ENCODE data around the gene CYP26C1. TPM values are rescaled to one million over a fixed set of nuclear protein-coding genes. Genes with fewer than 3 reads are reported as not detected.
A peak's percentile ranks its signal among the peaks of the same experiment; 100 is the strongest.

The CYP26C1 gene
- total and polyA plus RNA-seq, 9 donors: 0.09 to 0.12 TPM; not detected in 7

DNA sequence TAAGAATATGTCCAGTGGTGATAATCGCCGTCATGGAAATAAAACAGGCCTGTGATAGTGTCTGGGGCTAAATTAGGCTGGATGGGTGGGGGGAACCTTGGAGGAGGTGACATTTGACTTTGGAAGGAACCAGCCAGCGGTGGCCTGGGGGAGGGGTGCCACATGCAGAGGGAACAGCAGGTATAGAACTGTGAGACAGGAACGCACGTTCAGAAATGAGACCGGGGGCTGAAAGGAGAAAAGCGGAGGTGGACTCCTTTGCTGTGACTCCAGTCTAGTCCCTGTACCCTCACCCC lies 10.5 kb downstream of the CYP26C1 start:
- H3K27ac ChIP-seq (ENCODE audit: low read length): no peak overlapping the region
- H3K4me1 ChIP-seq (ENCODE audit: control insufficient read depth, insufficient read depth, low read length): peaks cover 47% of the 10 kb centered on the region
- H3K4me3 ChIP-seq (ENCODE audit: low read length): no peak overlapping the region
- no peaks in the 10 kb centered on the region for H3K36me3 ChIP-seq (ENCODE audit: control insufficient read depth, insufficient read depth, low read length)
- no peaks in the 10 kb centered on the region for H3K9me3 ChIP-seq (replicated peaks; ENCODE audit: control insufficient read depth, low read depth, low read length)
- 55% methylated on average over 3 of the region's 7 CpGs for WGBS (ENCODE audit: insufficient coverage)
- peaks cover 100% of the 10 kb centered on the region for H3K27me3 ChIP-seq (ENCODE audit: control insufficient read depth, insufficient read depth, low read length)
- no peak for DNase-seq

DNA sequence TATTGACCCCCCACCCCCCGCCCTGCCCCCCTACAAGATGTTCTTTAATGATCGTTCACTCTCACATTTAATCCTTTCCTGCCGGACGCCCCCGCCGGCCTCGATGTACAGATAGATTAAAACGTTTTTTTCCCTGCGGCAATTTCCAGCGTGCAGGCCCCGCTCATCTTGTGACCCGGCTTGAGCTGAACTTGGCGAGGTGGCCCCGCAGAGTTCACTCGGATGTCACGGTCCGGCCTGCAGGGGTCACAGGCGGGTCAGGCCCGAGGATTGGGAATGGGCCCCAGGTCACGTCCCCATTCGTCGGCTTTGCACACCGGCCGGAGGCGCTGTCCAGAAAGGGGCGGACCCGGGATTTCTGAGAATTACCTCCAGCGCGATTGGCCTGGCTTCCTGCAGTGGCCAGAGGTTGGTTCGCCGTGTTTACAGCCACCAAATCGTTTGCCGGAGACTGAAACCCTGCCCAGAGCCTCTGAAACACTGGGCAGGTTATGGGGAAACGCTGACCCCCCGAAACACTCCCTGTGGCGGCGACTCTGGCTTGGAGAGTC lies 11.2 kb downstream of the CYP26C1 start:
- Histone ChIP-seq H3K9me3 (replicated peaks; ENCODE audit: control insufficient read depth, low read depth, low read length) (no peaks in the 10 kb centered on the region), H3K4me3 (ENCODE audit: low read length) (peak overlapping the region; percentile 11), H3K4me1 (ENCODE audit: control insufficient read depth, insufficient read depth, low read length) (peaks cover 47% of the 10 kb centered on the region), H3K27me3 (ENCODE audit: control insufficient read depth, insufficient read depth, low read length) (peaks cover 98% of the 10 kb centered on the region), H3K36me3 (ENCODE audit: control insufficient read depth, insufficient read depth, low read length) (no peaks in the 10 kb centered on the region), H3K27ac (ENCODE audit: low read length) (no peak overlapping the region)
- no peak for DNase-seq
- WGBS (ENCODE audit: insufficient coverage): 2% methylated on average over 36 of the region's 37 CpGs

DNA sequence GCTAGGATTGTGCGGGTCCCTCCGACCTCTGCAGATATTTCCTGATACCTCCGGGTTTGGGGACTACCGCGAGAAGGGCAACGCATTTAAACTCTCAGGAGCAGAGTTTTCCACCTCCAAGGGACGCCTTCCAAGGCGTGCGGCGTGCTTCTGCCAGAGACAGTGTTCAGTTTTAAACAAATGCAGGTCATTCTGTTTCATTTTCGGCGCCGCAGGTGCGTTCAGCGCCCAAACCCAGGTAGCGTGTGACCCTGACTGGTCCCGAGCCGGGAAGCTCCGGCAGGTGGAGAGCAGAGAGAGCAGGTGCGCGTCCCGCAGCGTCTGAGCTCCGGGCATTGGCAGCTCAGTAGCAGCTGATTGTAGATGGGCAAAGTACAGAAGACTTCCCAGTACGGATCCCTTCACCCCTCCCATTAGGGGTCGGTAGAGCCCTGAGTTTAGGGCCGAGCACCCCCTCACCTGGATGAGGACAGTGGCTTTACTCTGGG lies 11.7 kb downstream of the CYP26C1 start:
- Histone ChIP-seq H3K27me3 (ENCODE audit: control insufficient read depth, insufficient read depth, low read length) (peaks cover 97% of the 10 kb centered on the region), H3K9me3 (replicated peaks; ENCODE audit: control insufficient read depth, low read depth, low read length) (no peaks in the 10 kb centered on the region), H3K27ac (ENCODE audit: low read length) (no peak overlapping the region), H3K36me3 (ENCODE audit: control insufficient read depth, insufficient read depth, low read length) (no peaks in the 10 kb centered on the region), H3K4me3 (ENCODE audit: low read length) (peak overlapping the region; percentile 11), H3K4me1 (ENCODE audit: control insufficient read depth, insufficient read depth, low read length) (peaks cover 47% of the 10 kb centered on the region)
- DNase-seq: no peak
- WGBS (ENCODE audit: insufficient coverage): under 1% methylated on average over 19 of the region's 27 CpGs

DNA sequence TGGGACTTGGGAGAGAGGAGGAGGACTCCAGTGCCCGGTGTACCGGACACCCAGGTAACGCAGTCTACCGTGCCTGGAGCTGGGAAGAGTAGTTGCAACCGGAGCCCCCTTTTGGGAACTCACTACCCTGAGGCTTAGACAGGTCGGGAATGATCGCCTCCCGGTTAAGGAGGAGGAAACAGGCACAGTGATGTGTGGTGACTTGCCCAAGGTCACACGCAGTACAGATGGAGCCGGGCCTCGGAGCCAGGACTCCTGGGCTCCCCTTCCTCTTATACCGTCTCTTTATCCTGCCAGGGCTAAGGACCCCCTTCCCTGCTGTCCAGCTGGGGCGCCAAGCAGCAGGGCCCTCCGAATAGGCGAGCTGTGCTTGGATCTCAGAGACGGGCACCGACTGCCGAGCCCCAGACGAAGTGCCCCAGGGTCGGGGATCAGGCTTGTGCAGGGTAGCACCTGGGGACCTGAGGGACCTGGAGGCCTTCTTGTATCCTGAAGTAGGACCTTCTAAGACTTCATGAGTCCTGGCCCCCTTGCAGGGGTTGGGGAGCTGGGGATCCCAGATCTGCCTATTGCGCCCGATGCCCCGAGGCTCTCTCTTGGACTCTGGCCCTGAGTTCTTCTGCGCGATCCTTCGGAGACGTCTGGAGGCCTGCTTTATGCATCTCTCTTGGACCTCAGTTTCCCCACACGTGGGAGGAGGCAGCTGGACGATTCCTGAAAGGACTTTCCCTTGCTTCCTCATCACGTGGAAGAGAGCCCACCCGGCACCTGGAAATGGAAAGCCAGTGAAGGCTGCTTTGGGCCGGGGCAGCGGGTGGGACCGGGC lies 12.3 kb downstream of the CYP26C1 start:
- DNase-seq: no peak
- peaks cover 91% of the 10 kb centered on the region for H3K27me3 ChIP-seq (ENCODE audit: control insufficient read depth, insufficient read depth, low read length)
- H3K9me3 ChIP-seq (replicated peaks; ENCODE audit: control insufficient read depth, low read depth, low read length): no peaks in the 10 kb centered on the region
- peaks cover 47% of the 10 kb centered on the region for H3K4me1 ChIP-seq (ENCODE audit: control insufficient read depth, insufficient read depth, low read length)
- H3K36me3 ChIP-seq (ENCODE audit: control insufficient read depth, insufficient read depth, low read length): no peaks in the 10 kb centered on the region
- H3K4me3 ChIP-seq (ENCODE audit: low read length): no peak overlapping the region
- whole genome bisulfite sequencing (ENCODE audit: insufficient coverage): 2% methylated on average over 33 of the region's 34 CpGs
- H3K27ac ChIP-seq (ENCODE audit: low read length): no peak overlapping the region

DNA sequence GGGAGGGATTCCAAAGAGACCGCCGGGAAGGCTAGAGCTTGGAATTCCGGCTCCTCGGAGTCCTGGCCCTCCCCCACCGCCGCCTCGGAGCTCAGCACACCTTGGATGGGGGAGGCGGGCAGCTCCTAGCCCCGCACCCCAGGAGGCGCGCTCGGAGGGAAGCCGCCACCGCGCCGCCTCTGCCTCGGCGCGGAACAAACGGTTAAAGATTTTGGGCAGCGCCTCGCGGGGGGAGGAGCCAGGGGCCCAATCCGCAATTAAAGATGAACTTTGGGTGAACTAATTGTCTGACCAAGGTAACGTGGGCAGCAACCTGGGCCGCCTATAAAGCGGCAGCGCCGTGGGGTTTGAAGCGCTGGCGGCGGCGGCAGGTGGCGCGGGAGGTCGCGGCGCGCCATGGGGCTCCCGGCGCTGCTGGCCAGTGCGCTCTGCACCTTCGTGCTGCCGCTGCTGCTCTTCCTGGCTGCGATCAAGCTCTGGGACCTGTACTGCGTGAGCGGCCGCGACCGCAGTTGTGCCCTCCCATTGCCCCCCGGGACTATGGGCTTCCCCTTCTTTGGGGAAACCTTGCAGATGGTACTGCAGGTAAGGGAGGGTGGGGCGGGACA lies 13.0 kb downstream of the CYP26C1 start, which contains the start of gene CYP26A1:
TSS of gene CYP26A1 (plus strand) at position 355 of the 608 bp plus-strand sequence. CDS start at position 397, 42 bp downstream.
- Histone ChIP-seq H3K4me3 (ENCODE audit: low read length) (peak within 1 kb of the TSS; percentile 24), H3K4me1 (ENCODE audit: control insufficient read depth, insufficient read depth, low read length) (peaks cover 40% of the 10 kb centered on the region), H3K36me3 (ENCODE audit: control insufficient read depth, insufficient read depth, low read length) (no peaks in the 10 kb centered on the region), H3K27me3 (ENCODE audit: control insufficient read depth, insufficient read depth, low read length) (peaks cover 86% of the 10 kb centered on the region), H3K9me3 (replicated peaks; ENCODE audit: control insufficient read depth, low read depth, low read length) (no peaks in the 10 kb centered on the region), H3K27ac (ENCODE audit: low read length) (no peak within 1 kb of the TSS)
- WGBS (ENCODE audit: insufficient coverage): under 1% methylated on average over 52 of the region's 52 CpGs
- no peak for DNase-seq

DNA sequence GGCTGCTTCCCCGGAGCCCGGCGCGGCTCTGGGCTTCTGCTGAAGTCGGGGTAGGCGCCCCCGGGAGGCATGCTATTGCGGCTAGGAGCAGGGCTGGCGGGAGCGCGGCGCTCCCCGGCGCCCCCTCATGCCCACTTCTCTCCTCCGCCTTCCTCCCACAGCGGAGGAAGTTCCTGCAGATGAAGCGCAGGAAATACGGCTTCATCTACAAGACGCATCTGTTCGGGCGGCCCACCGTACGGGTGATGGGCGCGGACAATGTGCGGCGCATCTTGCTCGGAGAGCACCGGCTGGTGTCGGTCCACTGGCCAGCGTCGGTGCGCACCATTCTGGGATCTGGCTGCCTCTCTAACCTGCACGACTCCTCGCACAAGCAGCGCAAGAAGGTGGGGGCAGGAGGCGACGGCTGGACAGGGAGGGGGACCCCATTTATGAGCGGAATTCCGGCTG lies 13.6 kb downstream of the CYP26C1 start:
- no peak overlapping the region for H3K27ac ChIP-seq (ENCODE audit: low read length)
- peak; percentile 32 for DNase-seq
- peak overlapping the region; percentile 24 for H3K4me3 ChIP-seq (ENCODE audit: low read length)
- H3K27me3 ChIP-seq (ENCODE audit: control insufficient read depth, insufficient read depth, low read length): peaks cover 81% of the 10 kb centered on the region
- no peaks in the 10 kb centered on the region for H3K36me3 ChIP-seq (ENCODE audit: control insufficient read depth, insufficient read depth, low read length)
- under 1% methylated on average over 36 of the region's 40 CpGs for WGBS (ENCODE audit: insufficient coverage)
- peaks cover 36% of the 10 kb centered on the region for H3K4me1 ChIP-seq (ENCODE audit: control insufficient read depth, insufficient read depth, low read length)
- H3K9me3 ChIP-seq (replicated peaks; ENCODE audit: control insufficient read depth, low read depth, low read length): no peaks in the 10 kb centered on the region

DNA sequence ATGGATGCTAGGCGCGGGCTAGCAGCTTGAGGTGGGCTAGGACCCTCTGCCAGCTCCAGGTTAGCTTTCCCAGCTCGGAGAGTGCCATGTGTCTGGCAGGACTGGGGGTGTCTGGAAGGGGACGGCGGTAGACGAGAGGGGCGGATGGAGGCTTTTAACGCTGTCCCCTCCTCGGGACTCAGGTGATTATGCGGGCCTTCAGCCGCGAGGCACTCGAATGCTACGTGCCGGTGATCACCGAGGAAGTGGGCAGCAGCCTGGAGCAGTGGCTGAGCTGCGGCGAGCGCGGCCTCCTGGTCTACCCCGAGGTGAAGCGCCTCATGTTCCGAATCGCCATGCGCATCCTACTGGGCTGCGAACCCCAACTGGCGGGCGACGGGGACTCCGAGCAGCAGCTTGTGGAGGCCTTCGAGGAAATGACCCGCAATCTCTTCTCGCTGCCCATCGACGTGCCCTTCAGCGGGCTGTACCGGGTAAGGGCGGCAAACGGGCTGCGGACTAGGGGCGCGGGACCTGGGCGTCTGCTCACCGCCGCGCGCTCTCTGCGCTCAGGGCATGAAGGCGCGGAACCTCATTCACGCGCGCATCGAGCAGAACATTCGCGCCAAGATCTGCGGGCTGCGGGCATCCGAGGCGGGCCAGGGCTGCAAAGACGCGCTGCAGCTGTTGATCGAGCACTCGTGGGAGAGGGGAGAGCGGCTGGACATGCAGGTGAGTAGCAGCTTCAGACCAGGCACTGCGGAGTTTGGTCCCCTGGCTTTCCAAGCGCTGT lies 14.2 kb downstream of the CYP26C1 start:
- WGBS (ENCODE audit: insufficient coverage): under 1% methylated on average over 67 of the region's 67 CpGs
- H3K27me3 ChIP-seq (ENCODE audit: control insufficient read depth, insufficient read depth, low read length): peaks cover 79% of the 10 kb centered on the region
- no peak overlapping the region for H3K27ac ChIP-seq (ENCODE audit: low read length)
- no peak for DNase-seq
- no peaks in the 10 kb centered on the region for H3K9me3 ChIP-seq (replicated peaks; ENCODE audit: control insufficient read depth, low read depth, low read length)
- H3K4me1 ChIP-seq (ENCODE audit: control insufficient read depth, insufficient read depth, low read length): peaks cover 36% of the 10 kb centered on the region
- peak overlapping the region; percentile 24 for H3K4me3 ChIP-seq (ENCODE audit: low read length)
- no peaks in the 10 kb centered on the region for H3K36me3 ChIP-seq (ENCODE audit: control insufficient read depth, insufficient read depth, low read length)

DNA sequence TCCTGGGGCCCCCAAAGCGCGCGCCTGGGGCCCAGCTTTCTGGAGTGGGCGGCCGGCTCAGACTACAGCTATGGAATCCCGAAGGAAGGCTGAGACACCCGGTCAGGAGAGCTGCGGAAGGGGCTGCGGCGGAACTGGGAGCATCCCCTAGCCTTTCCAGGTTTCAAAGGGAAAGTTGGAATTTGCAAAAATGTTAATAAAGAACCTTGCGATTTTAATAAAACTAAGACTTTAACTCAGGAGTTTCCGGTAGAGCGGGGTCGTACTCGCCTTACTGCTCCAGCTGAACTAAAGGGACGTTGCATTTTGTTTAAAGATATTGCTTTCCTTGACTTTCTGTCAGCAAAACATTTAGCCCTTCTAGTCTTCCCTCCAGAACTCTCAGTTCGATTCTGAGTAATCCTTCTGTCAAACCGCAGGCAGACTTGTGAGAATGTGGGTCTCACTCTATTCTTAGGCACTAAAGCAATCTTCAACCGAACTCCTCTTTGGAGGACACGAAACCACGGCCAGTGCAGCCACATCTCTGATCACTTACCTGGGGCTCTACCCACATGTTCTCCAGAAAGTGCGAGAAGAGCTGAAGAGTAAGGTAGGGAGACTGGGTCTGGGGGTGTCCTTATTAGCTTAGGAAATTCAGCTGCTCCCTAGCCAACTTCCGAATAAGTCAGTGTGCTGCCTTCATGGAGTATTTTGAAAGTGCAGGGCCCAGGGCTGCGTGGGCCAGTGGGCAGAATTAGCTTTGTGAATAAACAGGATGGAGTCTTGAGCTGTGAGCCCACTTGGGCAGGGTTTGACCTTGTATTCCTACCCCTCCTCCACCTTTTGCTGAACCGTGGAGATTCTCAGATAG lies 15.0 kb downstream of the CYP26C1 start:
- H3K36me3 ChIP-seq (ENCODE audit: control insufficient read depth, insufficient read depth, low read length): no peaks in the 10 kb centered on the region
- DNase-seq: no peak
- H3K4me3 ChIP-seq (ENCODE audit: low read length): no peak overlapping the region
- no peak overlapping the region for H3K27ac ChIP-seq (ENCODE audit: low read length)
- WGBS (ENCODE audit: insufficient coverage): 15% methylated on average over 9 of the region's 25 CpGs
- H3K27me3 ChIP-seq (ENCODE audit: control insufficient read depth, insufficient read depth, low read length): peaks cover 78% of the 10 kb centered on the region
- peaks cover 44% of the 10 kb centered on the region for H3K4me1 ChIP-seq (ENCODE audit: control insufficient read depth, insufficient read depth, low read length)
- H3K9me3 ChIP-seq (replicated peaks; ENCODE audit: control insufficient read depth, low read depth, low read length): no peaks in the 10 kb centered on the region

DNA sequence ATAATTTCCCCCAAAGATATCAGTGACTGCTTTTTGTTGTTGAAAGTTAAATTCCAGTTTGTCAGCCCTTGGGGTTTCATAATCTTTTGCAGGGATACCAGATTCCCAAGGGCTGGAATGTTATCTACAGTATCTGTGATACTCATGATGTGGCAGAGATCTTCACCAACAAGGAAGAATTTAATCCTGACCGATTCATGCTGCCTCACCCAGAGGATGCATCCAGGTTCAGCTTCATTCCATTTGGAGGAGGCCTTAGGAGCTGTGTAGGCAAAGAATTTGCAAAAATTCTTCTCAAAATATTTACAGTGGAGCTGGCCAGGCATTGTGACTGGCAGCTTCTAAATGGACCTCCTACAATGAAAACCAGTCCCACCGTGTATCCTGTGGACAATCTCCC lies 16.3 kb downstream of the CYP26C1 start:
- no peak overlapping the region for H3K27ac ChIP-seq (ENCODE audit: low read length)
- peaks cover 40% of the 10 kb centered on the region for H3K4me1 ChIP-seq (ENCODE audit: control insufficient read depth, insufficient read depth, low read length)
- H3K27me3 ChIP-seq (ENCODE audit: control insufficient read depth, insufficient read depth, low read length): peaks cover 70% of the 10 kb centered on the region
- H3K4me3 ChIP-seq (ENCODE audit: low read length): no peak overlapping the region
- no peaks in the 10 kb centered on the region for H3K9me3 ChIP-seq (replicated peaks; ENCODE audit: control insufficient read depth, low read depth, low read length)
- no peaks in the 10 kb centered on the region for H3K36me3 ChIP-seq (ENCODE audit: control insufficient read depth, insufficient read depth, low read length)
- no CpG with 5 or more reads among the region's 2 CpGs for WGBS (ENCODE audit: insufficient coverage)
- DNase-seq: no peak

Data from muscle of leg (tissue), 11 donors.